MM.1S (cell line): ENCODE data around the gene CDK6.

Source experiments
- EZH2 ChIP-seq: fragments of 300-600 bp; sonication (generic); optimal IDR thresholded peaks from 2 replicates; pipeline ENCODE3; 2017; ENCODE audit warnings: low read depth, mild to moderate bottlenecking, antibody characterized with exemption, low read length, mixed read lengths
- EZH2phosphoT487 ChIP-seq: fragments of 300-600 bp; sonication (generic); IDR thresholded peaks from 2 replicates; pipeline ENCODE4 v1.6.1; 2018; ENCODE audit warnings: antibody characterized with exemption, low read length
- TF ChIP-seq, protein P1 (sequence below): fragments of 300-600 bp; sonication (generic); IDR thresholded peaks from 2 replicates; pipeline ENCODE4 v1.5.1; 2016; ENCODE audit warnings: antibody characterized with exemption, low read length, mixed read lengths

DNA sequence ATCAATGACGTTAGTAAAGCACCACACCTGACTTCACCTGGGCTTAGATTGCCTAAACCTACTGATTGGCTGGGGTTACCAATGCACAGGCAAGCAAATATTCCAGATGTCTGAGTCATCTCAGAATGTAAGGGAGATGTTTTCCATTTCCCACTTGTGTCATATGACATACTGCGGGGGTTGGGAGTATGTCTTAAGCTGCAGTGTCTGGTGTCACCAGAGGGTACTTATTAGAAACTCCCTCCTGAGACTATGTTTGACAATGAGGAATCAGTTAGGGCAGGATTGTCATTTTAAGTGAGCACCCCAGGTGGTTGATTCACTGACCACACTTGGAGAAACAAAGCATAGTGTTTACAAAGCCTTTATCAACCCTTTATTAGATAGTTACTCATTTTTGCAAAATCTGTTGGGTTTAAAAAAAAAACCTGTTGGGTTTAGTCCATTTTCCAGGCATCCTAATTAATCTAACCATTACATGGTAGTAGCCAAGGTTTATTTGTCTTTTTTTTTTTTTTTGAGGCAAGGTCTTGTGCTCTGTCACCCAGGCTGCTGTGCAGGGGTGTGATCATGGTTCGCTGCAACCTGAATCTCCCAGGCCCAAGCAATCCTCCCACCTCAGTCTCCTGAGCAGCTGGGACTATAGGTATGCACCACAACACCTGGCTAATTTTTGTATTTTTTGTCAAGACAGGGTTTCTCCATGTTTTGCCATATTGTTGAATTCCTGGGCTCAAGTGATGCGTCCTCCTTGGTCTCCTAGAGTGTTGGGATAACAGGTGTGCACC, 72.5 kb downstream of the CDK6 start:
- TF ChIP-seq, protein P1, sequence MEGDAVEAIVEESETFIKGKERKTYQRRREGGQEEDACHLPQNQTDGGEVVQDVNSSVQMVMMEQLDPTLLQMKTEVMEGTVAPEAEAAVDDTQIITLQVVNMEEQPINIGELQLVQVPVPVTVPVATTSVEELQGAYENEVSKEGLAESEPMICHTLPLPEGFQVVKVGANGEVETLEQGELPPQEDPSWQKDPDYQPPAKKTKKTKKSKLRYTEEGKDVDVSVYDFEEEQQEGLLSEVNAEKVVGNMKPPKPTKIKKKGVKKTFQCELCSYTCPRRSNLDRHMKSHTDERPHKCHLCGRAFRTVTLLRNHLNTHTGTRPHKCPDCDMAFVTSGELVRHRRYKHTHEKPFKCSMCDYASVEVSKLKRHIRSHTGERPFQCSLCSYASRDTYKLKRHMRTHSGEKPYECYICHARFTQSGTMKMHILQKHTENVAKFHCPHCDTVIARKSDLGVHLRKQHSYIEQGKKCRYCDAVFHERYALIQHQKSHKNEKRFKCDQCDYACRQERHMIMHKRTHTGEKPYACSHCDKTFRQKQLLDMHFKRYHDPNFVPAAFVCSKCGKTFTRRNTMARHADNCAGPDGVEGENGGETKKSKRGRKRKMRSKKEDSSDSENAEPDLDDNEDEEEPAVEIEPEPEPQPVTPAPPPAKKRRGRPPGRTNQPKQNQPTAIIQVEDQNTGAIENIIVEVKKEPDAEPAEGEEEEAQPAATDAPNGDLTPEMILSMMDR = no peak
- TF ChIP-seq EZH2phosphoT487 (no peak), EZH2 (no peak)
